ENCODE results near the gene ACVR2A. TPM values are rescaled to one million over a fixed set of nuclear protein-coding genes. Genes with fewer than 3 reads are reported as not detected.

ACVR2A gene
- total and polyA plus RNA-seq, 9 of the 15 experiments (the other 6 are each of a cell fraction or from before 2014, with no cell fraction given): 1.2 to 3.9 (median 2.4) TPM

GRCh38 chr2:147917161-147917560 is 72.3 kb downstream of the ACVR2A start:
- intact Hi-C loops (cut with micrococcal nuclease): no loop called here
- WGBS (ENCODE audit: insufficient coverage, low coverage, missing lambda C conversion rate): 14% methylated on average over 4 of the region's 4 CpGs

More at GRCh38 chr2:147917161-147917560, 72.3 kb downstream of the ACVR2A start:
- TF ChIP-seq PTTG1 (tag; IDR thresholded peaks at IDR 0.05; ENCODE audit: low read depth) (no peak), TAF9B (IDR thresholded peaks at IDR 0.05; ENCODE audit: partially characterized antibody) (no peak), RBBP5 (IDR thresholded peaks at IDR 0.05; ENCODE audit: borderline replicate concordance, insufficient read depth, low read length, poor library complexity, severe bottlenecking) (no peak), CCAR2 (IDR thresholded peaks at IDR 0.05; ENCODE audit: low read depth, low read length) (no peak), CREB1 (IDR thresholded peaks at IDR 0.05) (no peak), CREB1 (CRISPR knock-in tag; IDR thresholded peaks at IDR 0.05) (no peak), ZKSCAN1 (IDR thresholded peaks at IDR 0.05; ENCODE audit: low read depth, low read length) (no peak), TARDBP (IDR thresholded peaks at IDR 0.05) (no peak), ZNF174 (CRISPR knock-in tag; IDR thresholded peaks at IDR 0.05) (no peak), SFPQ (IDR thresholded peaks at IDR 0.05; ENCODE audit: low read depth, low read length) (no peak), CEBPB (tag; IDR thresholded peaks at IDR 0.05) (no peak), ELF1 (tag; IDR thresholded peaks at IDR 0.05) (no peak), ZFP91 (CRISPR knock-in tag; IDR thresholded peaks at IDR 0.05) (no peak), ZNF445 (CRISPR knock-in tag; IDR thresholded peaks at IDR 0.05; ENCODE audit: low read depth) (no peak), POLR2B (IDR thresholded peaks at IDR 0.05; ENCODE audit: low read depth, partially characterized antibody) (no peak)
- Histone ChIP-seq H3K4me3 (no peak overlapping the region), H3K9me3 (replicated peaks; ENCODE audit: control insufficient read depth, insufficient read depth, low read depth, low read length) (no peaks in the 10 kb centered on the region), H3K27ac (ENCODE audit: extremely low read depth, low read depth, low read length) (no peak overlapping the region), H3K27me3 (ENCODE audit: control insufficient read depth in 2 of 2, insufficient read depth in 2 of 2, low read length in 2 of 2) (no peaks in the 10 kb centered on the region), H3K9me1 (ENCODE audit: control insufficient read depth, insufficient read depth, low read length) (no peaks in the 10 kb centered on the region), H3K79me2 (ENCODE audit: control insufficient read depth, insufficient read depth, low read length) (no peaks in the 10 kb centered on the region), H2AFZ (ENCODE audit: low read depth, low read length) (no peak overlapping the region), H3K4me2 (ENCODE audit: insufficient read depth, low read length) (no peak overlapping the region), H3K4me1 (replicated peaks in 1 of 2; ENCODE audit: control insufficient read depth in 2 of 2, insufficient read depth in 2 of 2, low read length in 2 of 2) (no peaks in the 10 kb centered on the region), H4K20me1 (replicated peaks; ENCODE audit: control insufficient read depth, insufficient read depth, low read length) (no peaks in the 10 kb centered on the region), H3K9ac (ENCODE audit: insufficient read depth in 1 of 2, low read depth in 2 of 2, low read length in 2 of 2) (no peak overlapping the region), H3K36me3 (ENCODE audit: control insufficient read depth, insufficient read depth, low read length) (no peaks in the 10 kb centered on the region)
- BruUV-seq (replicated peaks): no TSS peak
- DNase-seq (ENCODE audit: extremely low read depth in 1 of 4, low spot score in 3 of 4): no peak
- FAIRE-seq: no peak
- CTCF ChIA-PET (ENCODE audit: low intra/inter-chr PET ratio): no interaction called here
- POLR2A ChIA-PET: no interaction called here
- no peak for ATAC-seq
- in situ Hi-C loops (cut with MboI): loop anchor here (25.0 kb wide), 3 partner anchors 380 to 1180 kb away; no protein-coding TSS in a partner anchor
